Central memory CD8-positive, alpha-beta T cell (primary cell): ENCODE results near the gene HEXD.
A peak's percentile ranks its signal among the peaks of the same experiment; 100 is the strongest.
"Not testable (repeated sequence)": the region's sequence is repeated elsewhere in the genome, so short reads cannot be mapped to it uniquely, and the experiment has no call there.

Experiments used
- ATAC-seq: fragments of 150-1000 bp; cut with Tn5 transposase; replicated peaks from 2 replicates; pipeline ENCODE4 v1.10.0; 2022; ENCODE audit warnings: mild to moderate bottlenecking, moderate FRiP score, moderate number of reproducible peaks; ENCODE audit not compliant: poor library complexity, severe bottlenecking; ENCODE audit errors: extremely low read depth
- DNase-seq, 2 donors: peaks; one replicate each; pipeline ENCODE4 v3.0.0; 2021; ENCODE audit warnings: low spot score in 2 of 2
- H3K27ac Mint-ChIP-seq: one replicate; pipeline ENCODE4 v1.8.0; 2022; ENCODE audit warnings: low read depth, mild to moderate bottlenecking, moderate library complexity, mixed read lengths
- H3K27me3 Mint-ChIP-seq: one replicate; pipeline ENCODE4 v1.8.0; 2022; ENCODE audit warnings: mixed read lengths
- H3K36me3 Mint-ChIP-seq: one replicate; pipeline ENCODE4 v1.8.0; 2022; ENCODE audit warnings: mild to moderate bottlenecking, moderate library complexity, mixed read lengths; ENCODE audit not compliant: insufficient read depth
- H3K4me1 Mint-ChIP-seq: one replicate; pipeline ENCODE4 v1.8.0; 2022; ENCODE audit warnings: mixed read lengths
- H3K4me3 Mint-ChIP-seq: one replicate; pipeline ENCODE4 v1.8.0; 2022; ENCODE audit warnings: mild to moderate bottlenecking, moderate library complexity, mixed read lengths
- H3K9me3 Mint-ChIP-seq: one replicate; pipeline ENCODE4 v1.8.0; 2022; ENCODE audit warnings: mixed read lengths

The HEXD gene

GRCh38 chr17:82445542-82445941 is 27.4 kb downstream of the HEXD start:
- Mint-ChIP-seq H3K4me1 (peaks cover 17% of the 10 kb centered on the region), H3K27ac (peak overlapping the region; percentile 44), H3K27me3 (no peaks in the 10 kb centered on the region), H3K4me3 (no peak overlapping the region), H3K36me3 (peaks cover 15% of the 10 kb centered on the region), H3K9me3 (no peaks in the 10 kb centered on the region)
- DNase-seq: no peak
- ATAC-seq: no peak

- ATAC-seq: no peak
- H3K36me3 Mint-ChIP-seq: peaks cover 18% of the 10 kb centered on the region
Measured at GRCh38 chr17:82446124-82446523, 28.0 kb downstream of the HEXD start.

GRCh38 chr17:82446649-82447048 is 28.5 kb downstream of the HEXD start:
- Mint-ChIP-seq H3K4me1 (peaks cover 26% of the 10 kb centered on the region), H3K27ac (peak overlapping the region; percentile 29), H3K36me3 (peaks cover 18% of the 10 kb centered on the region), H3K4me3 (no peak overlapping the region), H3K9me3 (no peaks in the 10 kb centered on the region), H3K27me3 (no peaks in the 10 kb centered on the region)
- no peak for ATAC-seq
- no peak for DNase-seq

More at GRCh38 chr17:82446124-82446523, 28.0 kb downstream of the HEXD start:
- Mint-ChIP-seq H3K27ac (peak overlapping the region; percentile 44), H3K9me3 (no peaks in the 10 kb centered on the region), H3K4me3 (no peak overlapping the region), H3K27me3 (no peaks in the 10 kb centered on the region), H3K4me1 (peaks cover 21% of the 10 kb centered on the region)
- no peak for DNase-seq

GRCh38 chr17:82447876-82448275 is 29.7 kb downstream of the HEXD start:
- ATAC-seq (no peak), DNase-seq (no peak)
- Mint-ChIP-seq H3K4me3 (peak overlapping the region; percentile 29), H3K4me1 (peaks cover 26% of the 10 kb centered on the region), H3K27me3 (no peaks in the 10 kb centered on the region), H3K27ac (peak overlapping the region; percentile 29), H3K36me3 (peaks cover 16% of the 10 kb centered on the region), H3K9me3 (no peaks in the 10 kb centered on the region)

GRCh38 chr17:82449131-82449882 is 31.2 kb downstream of the HEXD start:
- peaks cover 18% of the 10 kb centered on the region for H3K36me3 Mint-ChIP-seq
- peak; percentile 66 to 82 for DNase-seq
- peak overlapping the region; percentile 95 for H3K27ac Mint-ChIP-seq
- H3K4me3 Mint-ChIP-seq: peak overlapping the region; percentile 93
- no peaks in the 10 kb centered on the region for H3K27me3 Mint-ChIP-seq
- no peaks in the 10 kb centered on the region for H3K9me3 Mint-ChIP-seq
- peaks cover 26% of the 10 kb centered on the region for H3K4me1 Mint-ChIP-seq
- peak; percentile 80 for ATAC-seq

- Mint-ChIP-seq H3K9me3 (no peaks in the 10 kb centered on the region), H3K4me1 (peaks cover 26% of the 10 kb centered on the region), H3K4me3 (peak overlapping the region; percentile 93), H3K27me3 (no peaks in the 10 kb centered on the region), H3K36me3 (peaks cover 18% of the 10 kb centered on the region), H3K27ac (peak overlapping the region; percentile 95)
- no peak for DNase-seq
- peak; percentile 15 for ATAC-seq
Measured at GRCh38 chr17:82449883-82450356, 31.8 kb downstream of the HEXD start.

- H3K9me3 Mint-ChIP-seq: no peaks in the 10 kb centered on the region
- no peaks in the 10 kb centered on the region for H3K27me3 Mint-ChIP-seq
- H3K27ac Mint-ChIP-seq: peak within 1 kb of the TSS; percentile 95
- peak; percentile 84 for DNase-seq
- H3K4me1 Mint-ChIP-seq: peaks cover 26% of the 10 kb centered on the region
- H3K4me3 Mint-ChIP-seq: peak within 1 kb of the TSS; percentile 93
- H3K36me3 Mint-ChIP-seq: peaks cover 18% of the 10 kb centered on the region
- peak; percentile 51 for ATAC-seq
Measured at GRCh38 chr17:82450357-82451106, 32.4 kb downstream of the HEXD start, which contains the start of gene CYBC1. CYBC1 (minus strand) TSS chr17:82450752; CDS start chr17:82449254, 1,498 bp downstream.

GRCh38 chr17:82452162-82452561 is 34.0 kb downstream of the HEXD start:
- Mint-ChIP-seq H3K36me3 (peaks cover 20% of the 10 kb centered on the region), H3K4me1 (peaks cover 29% of the 10 kb centered on the region), H3K27me3 (no peaks in the 10 kb centered on the region), H3K4me3 (peak overlapping the region; percentile 16), H3K9me3 (no peaks in the 10 kb centered on the region), H3K27ac (no peak overlapping the region)
- DNase-seq (no peak), ATAC-seq (no peak)

- not testable (repeated sequence) for H3K4me3 Mint-ChIP-seq, H3K9me3 Mint-ChIP-seq, DNase-seq, ATAC-seq, H3K27ac Mint-ChIP-seq, H3K27me3 Mint-ChIP-seq
- Mint-ChIP-seq H3K36me3 (peaks cover 24% of the 10 kb centered on the region), H3K4me1 (peaks cover 33% of the 10 kb centered on the region)
Measured at GRCh38 chr17:82453151-82453550, 35.0 kb downstream of the HEXD start.

- not testable (repeated sequence) for H3K27me3 Mint-ChIP-seq, H3K9me3 Mint-ChIP-seq, ATAC-seq, DNase-seq, H3K4me3 Mint-ChIP-seq
- Mint-ChIP-seq H3K4me1 (peaks cover 33% of the 10 kb centered on the region), H3K27ac (peak overlapping the region; percentile 65), H3K36me3 (peaks cover 28% of the 10 kb centered on the region)
Measured at GRCh38 chr17:82453706-82454105, 35.6 kb downstream of the HEXD start.

GRCh38 chr17:82457073-82457928 is 39.2 kb downstream of the HEXD start:
- Mint-ChIP-seq H3K4me1 (peaks cover 26% of the 10 kb centered on the region), H3K4me3 (peak overlapping the region; percentile 90), H3K36me3 (peaks cover 28% of the 10 kb centered on the region), H3K27ac (peak overlapping the region; percentile 93), H3K27me3 (no peaks in the 10 kb centered on the region), H3K9me3 (no peaks in the 10 kb centered on the region)
- ATAC-seq: no peak
- no peak for DNase-seq

- Mint-ChIP-seq H3K4me3 (peak overlapping the region; percentile 90), H3K27me3 (no peaks in the 10 kb centered on the region), H3K27ac (peak overlapping the region; percentile 93), H3K9me3 (no peaks in the 10 kb centered on the region), H3K36me3 (peaks cover 33% of the 10 kb centered on the region), H3K4me1 (peaks cover 32% of the 10 kb centered on the region)
- ATAC-seq: no peak
- DNase-seq: no peak
Measured at GRCh38 chr17:82457929-82458178, 39.7 kb downstream of the HEXD start.
